Measurements from ENCODE around the gene GGCT.
"Not testable (repeated sequence)": the region's sequence is repeated elsewhere in the genome, so short reads cannot be mapped to it uniquely, and the experiment has no call there.

GGCT gene

GRCh38 chr7:30515761-30516160 lies 11.1 kb upstream of the GGCT start:
- DNase-seq (ENCODE audit: low spot score) = no peak

- no peak for DNase-seq (ENCODE audit: low spot score)
These were observed 10.1 kb upstream of the GGCT start for GRCh38 chr7:30514776-30515175.

- DNase-seq (ENCODE audit: low spot score) = no peak
These were observed 9.5 kb upstream of the GGCT start for GRCh38 chr7:30514177-30514576.

GRCh38 chr7:30513762-30514161 lies 9.1 kb upstream of the GGCT start:
- no peak for DNase-seq (ENCODE audit: low spot score)

GRCh38 chr7:30511973-30512662 lies 7.5 kb upstream of the GGCT start:
- DNase-seq (ENCODE audit: low spot score) = no peak

- no peak for DNase-seq (ENCODE audit: low spot score)
These were observed 6.9 kb upstream of the GGCT start for GRCh38 chr7:30511494-30511893.

GRCh38 chr7:30510124-30511075 lies 5.8 kb upstream of the GGCT start:
- DNase-seq (ENCODE audit: low spot score) = no peak

GRCh38 chr7:30509171-30509857 lies 4.7 kb upstream of the GGCT start:
- not testable (repeated sequence) for DNase-seq (ENCODE audit: low spot score)

- not testable (repeated sequence) for DNase-seq (ENCODE audit: low spot score)
These were observed 2.8 kb upstream of the GGCT start for GRCh38 chr7:30507346-30507900.

- no peak for DNase-seq (ENCODE audit: low spot score)
These were observed 607 bp upstream of the GGCT start for GRCh38 chr7:30505174-30505697.

GRCh38 chr7:30503274-30504212 lies 1.1 kb downstream of the GGCT start:
- no peak for DNase-seq (ENCODE audit: low spot score)

GRCh38 chr7:30502470-30503251 lies 2.0 kb downstream of the GGCT start:
- DNase-seq (ENCODE audit: low spot score) = no peak

GRCh38 chr7:30501264-30501663 lies 3.4 kb downstream of the GGCT start:
- no peak for DNase-seq (ENCODE audit: low spot score)

- DNase-seq (ENCODE audit: low spot score) = no peak
These were observed 11.4 kb downstream of the GGCT start for GRCh38 chr7:30493228-30493627.

GRCh38 chr7:30491417-30491816 lies 13.2 kb downstream of the GGCT start:
- no peak for DNase-seq (ENCODE audit: low spot score)

GRCh38 chr7:30487371-30487770 lies 17.3 kb downstream of the GGCT start:
- no peak for DNase-seq (ENCODE audit: low spot score)

- no peak for DNase-seq (ENCODE audit: low spot score)
These were observed 19.0 kb downstream of the GGCT start for GRCh38 chr7:30485667-30486066.

GRCh38 chr7:30481416-30481815 lies 23.2 kb downstream of the GGCT start:
- DNase-seq (ENCODE audit: low spot score) = not testable (repeated sequence)

GRCh38 chr7:30479202-30480120 lies 25.2 kb downstream of the GGCT start:
- DNase-seq (ENCODE audit: low spot score) = no peak
